WTC11 (cell line): ENCODE measurements around the gene FST. TPM values are rescaled to one million over a fixed set of nuclear protein-coding genes. Genes with fewer than 3 reads are reported as not detected.

Experiments used
- ATAC-seq: fragments of 200-7000 bp; cut with Tn5 transposase; 2 replicates; pipeline ENCODE4 v1.10.0; 2021; ENCODE audit warnings: mild to moderate bottlenecking, moderate library complexity
- CTCF ChIA-PET: fragments of 300-600 bp; sonication (Branson Sonifier 250); formaldehyde crosslinking; loops from one replicate; lab custom pipeline; 2021; ENCODE audit warnings: antibody characterized with exemption; lab: Charles Lee
- POLR2A ChIA-PET: fragments of 350-600 bp; sonication (Branson Sonifier 250); formaldehyde crosslinking; loops from one replicate; lab custom pipeline; 2021; ENCODE audit warnings: antibody characterized with exemption; lab: Charles Lee
- DNase-seq: peaks from one replicate; pipeline ENCODE4 v3.0.0; 2021; ENCODE audit warnings: low spot score
- H3K27ac Mint-ChIP-seq: 2 replicates; pipeline ENCODE4 v1.8.0; 2021; ENCODE audit warnings: mixed read lengths
- H3K27me3 Mint-ChIP-seq: 2 replicates; pipeline ENCODE4 v1.8.0; 2021; ENCODE audit warnings: low read depth, mild to moderate bottlenecking, moderate library complexity, mixed read lengths
- H3K36me3 Mint-ChIP-seq: 2 replicates; pipeline ENCODE4 v1.8.0; 2021; ENCODE audit warnings: mixed read lengths
- H3K4me1 Mint-ChIP-seq: 2 replicates; pipeline ENCODE4 v1.8.0; 2022; ENCODE audit warnings: mixed read lengths
- H3K4me3 Mint-ChIP-seq: 2 replicates; pipeline ENCODE4 v1.8.0; 2021; ENCODE audit warnings: mild to moderate bottlenecking, moderate library complexity, mixed read lengths
- H3K9me3 Mint-ChIP-seq: 2 replicates; pipeline ENCODE4 v1.8.0; 2021; ENCODE audit warnings: mixed read lengths
- AFF4 ChIP-seq: sonication (generic); formaldehyde crosslinking; IDR thresholded peaks from 2 replicates; pipeline ENCODE4 v1.8.1; 2023; ENCODE audit warnings: mild to moderate bottlenecking, missing genetic modification reagents, borderline replicate concordance
- CREB1 ChIP-seq: sonication (generic); formaldehyde crosslinking; IDR thresholded peaks from 2 replicates; pipeline ENCODE4 v1.8.0; 2023; ENCODE audit warnings: mild to moderate bottlenecking, missing genetic modification reagents
- ELF4 ChIP-seq: sonication (generic); formaldehyde crosslinking; IDR thresholded peaks from 2 replicates; pipeline ENCODE4 v1.8.1; 2022; ENCODE audit warnings: low read depth, mild to moderate bottlenecking, moderate library complexity, missing genetic modification reagents
- ESRRA ChIP-seq: sonication (generic); formaldehyde crosslinking; IDR thresholded peaks from 2 replicates; pipeline ENCODE4 v1.8.1; 2022; ENCODE audit warnings: mild to moderate bottlenecking, missing genetic modification reagents, borderline replicate concordance
- FOXP1 ChIP-seq: sonication (generic); formaldehyde crosslinking; IDR thresholded peaks from 2 replicates; pipeline ENCODE4 v1.8.0; 2022; ENCODE audit warnings: missing genetic modification reagents, mild to moderate bottlenecking, moderate library complexity, borderline replicate concordance
- MYBL2 ChIP-seq: sonication (generic); formaldehyde crosslinking; IDR thresholded peaks from 2 replicates; pipeline ENCODE4 v1.8.1; 2023; ENCODE audit warnings: mild to moderate bottlenecking, moderate library complexity, missing genetic modification reagents
- NFE2L1 ChIP-seq: sonication (generic); formaldehyde crosslinking; IDR thresholded peaks from 2 replicates; pipeline ENCODE4 v1.8.1; 2023; ENCODE audit warnings: missing genetic modification reagents
- OVOL2 ChIP-seq: fragments of 250-450 bp; sonication (Bioruptor Pico); IDR thresholded peaks from 2 replicates; pipeline ENCODE4 v1.9.0; 2021; ENCODE audit warnings: mild to moderate bottlenecking, borderline replicate concordance
- USF2 ChIP-seq: sonication (generic); formaldehyde crosslinking; IDR thresholded peaks from 2 replicates; pipeline ENCODE4 v1.8.1; 2023; ENCODE audit warnings: mild to moderate bottlenecking, missing genetic modification reagents, moderate library complexity
- ZNF121 ChIP-seq: sonication (generic); formaldehyde crosslinking; IDR thresholded peaks from 2 replicates; pipeline ENCODE4 v1.8.0; 2023; ENCODE audit warnings: missing genetic modification reagents
- ZNF232 ChIP-seq: sonication (generic); formaldehyde crosslinking; IDR thresholded peaks from 2 replicates; pipeline ENCODE4 v1.8.0; 2022; ENCODE audit warnings: mild to moderate bottlenecking, missing genetic modification reagents
- total RNA-seq: library from RNA; stranded (reverse); gene quantifications from 3 replicates; pipeline ENCODE4 v1.2.3, GENCODE V29; 2021
- TF ChIP-seq, protein P1 (sequence below): fragments of 250-450 bp; sonication (Bioruptor Pico); IDR thresholded peaks from 2 replicates; pipeline ENCODE4 v1.9.0; 2021; ENCODE audit warnings: mild to moderate bottlenecking
- TF ChIP-seq, protein P2 (sequence below): fragments of 250-450 bp; sonication (Bioruptor Pico); IDR thresholded peaks from 2 replicates; pipeline ENCODE4 v2.1.2; 2022; ENCODE audit warnings: mild to moderate bottlenecking, moderate library complexity

The FST gene
- total RNA-seq, 1 experiment from 2014 or later: 11.8 TPM

GRCh38 chr5:53431665-53432064, 48.8 kb upstream of the FST start:
- no peaks in the 10 kb centered on the region for H3K36me3 Mint-ChIP-seq
- ChIA-PET POLR2A (no interaction called here), CTCF (interaction anchor here (2.1 kb wide), 1 partner anchor 803 kb away, joined by 5 read pairs; no protein-coding TSS in a partner anchor)
- H3K4me3 Mint-ChIP-seq: no peak overlapping the region
- H3K4me1 Mint-ChIP-seq: peaks cover 12% of the 10 kb centered on the region
- H3K9me3 Mint-ChIP-seq: peaks cover 6% of the 10 kb centered on the region; the same call in 1 of the 2 replicates
- DNase-seq (no peak), ATAC-seq (no peak)
- TF ChIP-seq ZNF121 (CRISPR knock-in tag) (no peak), FOXP1 (no peak), OVOL2 (CRISPR knock-in tag) (no peak), ZNF232 (CRISPR knock-in tag) (no peak)
- no peaks in the 10 kb centered on the region for H3K27me3 Mint-ChIP-seq
- no peak overlapping the region for H3K27ac Mint-ChIP-seq

- POLR2A ChIA-PET: no interaction called here
- peaks cover 6% of the 10 kb centered on the region; the same call in 1 of the 2 replicates for H3K9me3 Mint-ChIP-seq
- no peak for TF ChIP-seq USF2 (CRISPR knock-in tag)
- TF ChIP-seq, protein P1, sequence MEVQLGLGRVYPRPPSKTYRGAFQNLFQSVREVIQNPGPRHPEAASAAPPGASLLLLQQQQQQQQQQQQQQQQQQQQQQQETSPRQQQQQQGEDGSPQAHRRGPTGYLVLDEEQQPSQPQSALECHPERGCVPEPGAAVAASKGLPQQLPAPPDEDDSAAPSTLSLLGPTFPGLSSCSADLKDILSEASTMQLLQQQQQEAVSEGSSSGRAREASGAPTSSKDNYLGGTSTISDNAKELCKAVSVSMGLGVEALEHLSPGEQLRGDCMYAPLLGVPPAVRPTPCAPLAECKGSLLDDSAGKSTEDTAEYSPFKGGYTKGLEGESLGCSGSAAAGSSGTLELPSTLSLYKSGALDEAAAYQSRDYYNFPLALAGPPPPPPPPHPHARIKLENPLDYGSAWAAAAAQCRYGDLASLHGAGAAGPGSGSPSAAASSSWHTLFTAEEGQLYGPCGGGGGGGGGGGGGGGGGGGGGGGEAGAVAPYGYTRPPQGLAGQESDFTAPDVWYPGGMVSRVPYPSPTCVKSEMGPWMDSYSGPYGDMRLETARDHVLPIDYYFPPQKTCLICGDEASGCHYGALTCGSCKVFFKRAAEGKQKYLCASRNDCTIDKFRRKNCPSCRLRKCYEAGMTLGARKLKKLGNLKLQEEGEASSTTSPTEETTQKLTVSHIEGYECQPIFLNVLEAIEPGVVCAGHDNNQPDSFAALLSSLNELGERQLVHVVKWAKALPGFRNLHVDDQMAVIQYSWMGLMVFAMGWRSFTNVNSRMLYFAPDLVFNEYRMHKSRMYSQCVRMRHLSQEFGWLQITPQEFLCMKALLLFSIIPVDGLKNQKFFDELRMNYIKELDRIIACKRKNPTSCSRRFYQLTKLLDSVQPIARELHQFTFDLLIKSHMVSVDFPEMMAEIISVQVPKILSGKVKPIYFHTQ (CRISPR knock-in tag): no peak
- TF ChIP-seq MYBL2 (CRISPR knock-in tag): no peak
- TF ChIP-seq ESRRA (CRISPR knock-in tag): no peak
- TF ChIP-seq, all 79 proteins: peak for 0
- H3K4me3 Mint-ChIP-seq: no peak overlapping the region
- no peak for ATAC-seq
- no peaks in the 10 kb centered on the region for H3K36me3 Mint-ChIP-seq
- CTCF ChIA-PET: interaction anchor here (1.4 kb wide), 1 partner anchor 113 kb away, joined by 3 read pairs; no protein-coding TSS in a partner anchor
- no peak overlapping the region for H3K27ac Mint-ChIP-seq
- no peak for DNase-seq
- H3K4me1 Mint-ChIP-seq: peaks cover 8% of the 10 kb centered on the region
- H3K27me3 Mint-ChIP-seq: no peaks in the 10 kb centered on the region
Observed at GRCh38 chr5:53433026-53433425, 47.4 kb upstream of the FST start.

GRCh38 chr5:53434541-53434940, 45.9 kb upstream of the FST start:
- Mint-ChIP-seq H3K4me1 (peaks cover 2% of the 10 kb centered on the region), H3K9me3 (peaks cover 6% of the 10 kb centered on the region; the same call in 1 of the 2 replicates), H3K27me3 (no peaks in the 10 kb centered on the region), H3K36me3 (no peaks in the 10 kb centered on the region), H3K27ac (no peak overlapping the region), H3K4me3 (no peak overlapping the region)
- ChIA-PET POLR2A (no interaction called here), CTCF (interaction anchor here (1.4 kb wide), 1 partner anchor 111 kb away, joined by 3 read pairs; no protein-coding TSS in a partner anchor)
- DNase-seq (no peak), ATAC-seq (no peak)
- TF ChIP-seq ELF4 (CRISPR knock-in tag): no peak
- TF ChIP-seq, protein P2, sequence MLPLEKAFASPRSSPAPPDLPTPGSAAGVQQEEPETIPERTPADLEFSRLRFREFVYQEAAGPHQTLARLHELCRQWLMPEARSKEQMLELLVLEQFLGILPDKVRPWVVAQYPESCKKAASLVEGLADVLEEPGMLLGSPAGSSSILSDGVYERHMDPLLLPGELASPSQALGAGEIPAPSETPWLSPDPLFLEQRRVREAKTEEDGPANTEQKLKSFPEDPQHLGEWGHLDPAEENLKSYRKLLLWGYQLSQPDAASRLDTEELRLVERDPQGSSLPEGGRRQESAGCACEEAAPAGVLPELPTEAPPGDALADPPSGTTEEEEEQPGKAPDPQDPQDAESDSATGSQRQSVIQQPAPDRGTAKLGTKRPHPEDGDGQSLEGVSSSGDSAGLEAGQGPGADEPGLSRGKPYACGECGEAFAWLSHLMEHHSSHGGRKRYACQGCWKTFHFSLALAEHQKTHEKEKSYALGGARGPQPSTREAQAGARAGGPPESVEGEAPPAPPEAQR (CRISPR knock-in tag): no peak
- no peak for TF ChIP-seq CREB1 (CRISPR knock-in tag)
- TF ChIP-seq AFF4: no peak
- no peak for TF ChIP-seq USF2 (CRISPR knock-in tag)
- TF ChIP-seq NFE2L1 (CRISPR knock-in tag): no peak
- TF ChIP-seq ZNF121 (CRISPR knock-in tag): no peak
